HEK293 (cell line): Measurements from ENCODE around the gene SRPK3.

Source experiments
- CTCF ChIA-PET: fragments of 350-600 bp; formaldehyde crosslinking; extraction: SDS; loops from one replicate; lab custom pipeline; 2021; ENCODE audit warnings: antibody characterized with exemption; lab: Yijun Ruan, JAX
- POLR2A ChIA-PET: fragments of 300-600 bp; formaldehyde crosslinking; extraction: SDS; loops from one replicate; lab custom pipeline; 2020; ENCODE audit warnings: antibody characterized with exemption, inconsistent platforms; lab: Yijun Ruan, JAX
- H3K27ac ChIP-seq: fragments of 200-500 bp; sonication (Bioruptor generic); 2 replicates; pipeline ENCODE4 v1.5.1; 2014; ENCODE audit warnings: low read depth, low read length, control low read depth, inconsistent platforms; ENCODE audit errors: extremely low read depth
- H3K36me3 ChIP-seq, 2 experiments: fragments of 200-500 bp in 1 of 2; sonication (Bioruptor generic) in 1 of 2; 1 replicate in 1 of 2; 2 replicates in 1 of 2; pipeline ENCODE4 v1.5.1; 2014 to 2017; ENCODE audit warnings: inconsistent platforms in 2 of 2, low read length in 2 of 2; ENCODE audit not compliant: control insufficient read depth in 2 of 2, insufficient read depth in 1 of 2
- H3K4me1 ChIP-seq: fragments of 200-500 bp; sonication (Bioruptor generic); 2 replicates; pipeline ENCODE4 v1.5.1; 2014; ENCODE audit warnings: mild to moderate bottlenecking, low read length, inconsistent platforms; ENCODE audit not compliant: control insufficient read depth, insufficient read depth
- H3K4me3 ChIP-seq: 2 replicates; pipeline ENCODE4 v1.5.1; 2011; ENCODE audit warnings: low read depth, mild to moderate bottlenecking, control low read depth, low read length, moderate library complexity
- H3K9me3 ChIP-seq: fragments of 200-500 bp; sonication (Bioruptor generic); 2 replicates; pipeline ENCODE4 v1.5.1; 2014; ENCODE audit warnings: low read depth, low read length, inconsistent platforms; ENCODE audit not compliant: control insufficient read depth, insufficient read depth
- GLI4 ChIP-seq: fragments of 450-650 bp; formaldehyde crosslinking; IDR thresholded peaks from 2 replicates; pipeline ENCODE4 v1.5.1; 2016; ENCODE audit warnings: missing biosample characterization, missing genetic modification characterization
- KLF1 ChIP-seq: fragments of 450-650 bp; formaldehyde crosslinking; IDR thresholded peaks from 2 replicates; pipeline ENCODE4 v1.5.1; 2016; ENCODE audit warnings: missing biosample characterization, missing genetic modification characterization
- ZBTB20 ChIP-seq: fragments of 450-650 bp; formaldehyde crosslinking; IDR thresholded peaks from 2 replicates; pipeline ENCODE4 v1.5.1; 2016; ENCODE audit warnings: missing biosample characterization, missing genetic modification characterization
- ZBTB44 ChIP-seq: fragments of 450-650 bp; IDR thresholded peaks from 2 replicates; pipeline ENCODE4 v1.5.1; 2018; ENCODE audit warnings: missing biosample characterization, mild to moderate bottlenecking, missing genetic modification characterization
- ZNF184 ChIP-seq: fragments of 450-650 bp; IDR thresholded peaks from 2 replicates; pipeline ENCODE4 v1.5.1; 2018; ENCODE audit warnings: missing biosample characterization, mild to moderate bottlenecking, missing genetic modification characterization
- ZNF211 ChIP-seq: fragments of 450-650 bp; formaldehyde crosslinking; IDR thresholded peaks from 2 replicates; pipeline ENCODE4 v1.5.1; 2016; ENCODE audit warnings: low read depth, missing biosample characterization, missing genetic modification characterization
- ZNF223 ChIP-seq: fragments of 450-650 bp; formaldehyde crosslinking; IDR thresholded peaks from 2 replicates; pipeline ENCODE4 v1.5.1; 2016; ENCODE audit warnings: missing biosample characterization, missing genetic modification characterization
- ZNF274 ChIP-seq, 2 experiments: fragments of 200-500 bp in 1 of 2; fragments of 450-650 bp in 1 of 2; sonication (Bioruptor generic) in 1 of 2; formaldehyde crosslinking in 1 of 2; IDR thresholded peaks; 2 replicates each; pipeline versions ENCODE4 v1.5.1 to v1.6.1; 2014 to 2016; ENCODE audit warnings: borderline replicate concordance in 1 of 2, inconsistent platforms in 1 of 2, low read length in 1 of 2, missing biosample characterization in 1 of 2, missing genetic modification characterization in 1 of 2
- ZNF404 ChIP-seq: fragments of 450-650 bp; formaldehyde crosslinking; IDR thresholded peaks from 2 replicates; pipeline ENCODE4 v1.5.1; 2017; ENCODE audit warnings: missing biosample characterization, missing genetic modification characterization
- ZNF518A ChIP-seq: fragments of 450-650 bp; formaldehyde crosslinking; conservative IDR thresholded peaks from 2 replicates; pipeline ENCODE4 v1.5.1; 2016; ENCODE audit warnings: low read depth, missing biosample characterization, missing genetic modification characterization
- ZNF530 ChIP-seq: fragments of 450-650 bp; formaldehyde crosslinking; IDR thresholded peaks from 2 replicates; pipeline ENCODE4 v1.5.1; 2016; ENCODE audit warnings: low read depth, missing biosample characterization, missing genetic modification characterization
- ZNF555 ChIP-seq: fragments of 450-650 bp; formaldehyde crosslinking; conservative IDR thresholded peaks from 2 replicates; pipeline ENCODE4 v1.5.1; 2017; ENCODE audit warnings: missing biosample characterization, mild to moderate bottlenecking, missing genetic modification characterization, inconsistent platforms
- ZNF560 ChIP-seq: fragments of 450-650 bp; formaldehyde crosslinking; IDR thresholded peaks from 2 replicates; pipeline ENCODE4 v1.5.1; 2017; ENCODE audit warnings: missing biosample characterization, missing genetic modification characterization, borderline replicate concordance
- ZNF837 ChIP-seq: fragments of 450-650 bp; formaldehyde crosslinking; IDR thresholded peaks from 2 replicates; pipeline ENCODE4 v1.5.1; 2016; ENCODE audit warnings: missing biosample characterization, missing genetic modification characterization
- TF ChIP-seq, protein P1 (sequence below): fragments of 450-650 bp; formaldehyde crosslinking; IDR thresholded peaks from 2 replicates; pipeline ENCODE4 v1.5.1; 2016; ENCODE audit warnings: missing biosample characterization, missing genetic modification characterization

Gene SRPK3

DNA sequence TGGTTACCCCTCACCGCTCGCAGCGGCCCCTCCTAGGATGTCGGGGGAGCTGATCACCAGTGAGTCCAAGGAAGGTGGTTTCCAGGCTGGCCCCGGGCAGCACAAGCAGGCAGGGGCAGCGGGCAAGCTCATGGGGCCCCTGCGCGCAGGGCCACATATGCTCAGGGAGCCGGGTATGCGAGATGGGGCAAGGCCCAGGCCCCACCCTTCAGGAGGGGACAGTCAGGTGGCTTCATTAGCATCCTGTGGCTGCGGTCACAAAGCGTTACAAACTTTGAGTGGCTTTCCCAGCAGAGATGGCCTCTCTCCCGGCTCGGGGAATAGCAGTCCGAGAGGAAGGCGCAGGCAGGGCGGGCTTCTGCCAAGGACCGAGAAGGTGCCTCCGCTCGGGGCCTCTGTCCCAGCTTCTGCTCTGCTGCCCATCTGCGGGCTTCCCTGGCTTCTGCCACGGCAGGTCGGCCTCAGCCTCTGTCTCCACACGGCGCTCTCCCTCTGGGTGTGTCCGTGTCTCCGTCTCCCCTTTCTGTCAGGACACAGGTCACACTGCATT is 42.7 kb upstream of the SRPK3 start:
- Histone ChIP-seq H3K36me3 (peaks cover 0 to 25% of the 10 kb centered on the region in 2 experiments; a peak in 1 of 3 replicates), H3K27ac (no peak overlapping the region), H3K9me3 (no peaks in the 10 kb centered on the region), H3K4me1 (no peaks in the 10 kb centered on the region), H3K4me3 (no peak overlapping the region)
- TF ChIP-seq ZNF530 (tag by site-specific recombination): no peak
- no peak for TF ChIP-seq ZNF560 (tag by site-specific recombination)
- no peak for TF ChIP-seq ZNF223 (tag by site-specific recombination)
- TF ChIP-seq, protein P1, sequence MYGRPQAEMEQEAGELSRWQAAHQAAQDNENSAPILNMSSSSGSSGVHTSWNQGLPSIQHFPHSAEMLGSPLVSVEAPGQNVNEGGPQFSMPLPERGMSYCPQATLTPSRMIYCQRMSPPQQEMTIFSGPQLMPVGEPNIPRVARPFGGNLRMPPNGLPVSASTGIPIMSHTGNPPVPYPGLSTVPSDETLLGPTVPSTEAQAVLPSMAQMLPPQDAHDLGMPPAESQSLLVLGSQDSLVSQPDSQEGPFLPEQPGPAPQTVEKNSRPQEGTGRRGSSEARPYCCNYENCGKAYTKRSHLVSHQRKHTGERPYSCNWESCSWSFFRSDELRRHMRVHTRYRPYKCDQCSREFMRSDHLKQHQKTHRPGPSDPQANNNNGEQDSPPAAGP (tag by site-specific recombination): no peak
- ChIA-PET CTCF (interaction anchor here (0.6 kb wide), 1 partner anchor 232 kb away, joined by 3 read pairs; no protein-coding TSS in a partner anchor), POLR2A (no interaction called here)

DNA sequence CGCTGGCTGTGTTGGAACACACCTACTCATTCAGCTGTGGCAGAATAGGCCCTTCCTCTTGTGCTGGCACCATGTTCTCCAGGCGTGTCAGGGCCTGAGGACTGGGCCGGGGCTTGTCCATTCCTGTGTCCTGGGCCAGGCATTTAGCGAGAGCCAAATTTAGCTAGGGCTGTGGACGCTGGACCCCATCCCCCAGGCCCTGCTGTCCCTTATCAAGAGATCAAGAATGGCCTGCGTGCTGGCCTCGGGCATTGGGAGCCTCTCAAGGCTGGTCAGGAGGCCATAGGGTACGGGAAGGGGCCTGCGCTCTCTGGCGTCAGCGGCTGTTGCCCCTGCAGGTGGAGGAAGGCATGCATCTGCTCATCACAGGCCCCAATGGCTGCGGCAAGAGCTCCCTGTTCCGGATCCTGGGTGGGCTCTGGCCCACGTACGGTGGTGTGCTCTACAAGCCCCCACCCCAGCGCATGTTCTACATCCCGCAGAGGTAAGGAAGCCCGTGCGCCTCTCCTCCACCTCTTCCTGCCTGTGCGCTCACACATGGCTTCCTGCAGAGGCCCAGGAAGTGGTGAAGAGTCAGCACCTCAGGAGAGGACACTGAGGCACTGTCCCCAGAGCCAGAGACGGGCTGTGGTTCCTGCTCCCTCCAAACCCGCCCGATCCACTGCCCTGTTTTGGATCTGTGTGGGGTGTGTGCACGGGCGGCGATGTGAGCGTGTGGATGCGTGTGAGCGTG is 40.9 kb upstream of the SRPK3 start:
- Histone ChIP-seq H3K36me3 (peaks cover 0 to 25% of the 10 kb centered on the region in 2 experiments; a peak in 1 of 3 replicates), H3K27ac (no peak overlapping the region), H3K4me1 (no peaks in the 10 kb centered on the region), H3K9me3 (no peaks in the 10 kb centered on the region), H3K4me3 (no peak overlapping the region)
- ChIA-PET POLR2A (no interaction called here), CTCF (interaction anchor here (0.7 kb wide), 1 partner anchor 32 kb away, joined by 3 read pairs; no protein-coding TSS in a partner anchor)
- no peak for TF ChIP-seq ZNF211 (tag by site-specific recombination)
- no peak for TF ChIP-seq GLI4
- TF ChIP-seq ZBTB44 (tag by site-specific recombination): no peak
- TF ChIP-seq ZNF837 (tag by site-specific recombination): no peak
- no peak for TF ChIP-seq ZNF555 (tag by site-specific recombination)
- no peak for TF ChIP-seq ZBTB20 (tag by site-specific recombination)
- no peak for TF ChIP-seq ZNF404 (tag by site-specific recombination)
- TF ChIP-seq ZNF274 (IDR thresholded peaks at IDR 0.05; ENCODE audit: low read length): no peak
- no peak for TF ChIP-seq ZNF274 (tag by site-specific recombination; IDR thresholded peaks at IDR 0.05; ENCODE audit: borderline replicate concordance)
- no peak for TF ChIP-seq ZNF184 (tag by site-specific recombination)

GRCh38 chrX:153740631-153741222 is 40.1 kb upstream of the SRPK3 start:
- CTCF ChIA-PET: interaction anchor here (0.7 kb wide), 1 partner anchor 33 kb away, joined by 3 read pairs; no protein-coding TSS in a partner anchor
- H3K4me1 ChIP-seq: no peaks in the 10 kb centered on the region
- H3K36me3 ChIP-seq: peaks cover 0 to 25% of the 10 kb centered on the region in 2 experiments; a peak in 1 of 3 replicates
- H3K4me3 ChIP-seq: no peak overlapping the region
- no peaks in the 10 kb centered on the region for H3K9me3 ChIP-seq
- no peak overlapping the region for H3K27ac ChIP-seq
- POLR2A ChIA-PET: no interaction called here
- TF ChIP-seq, protein P1 (tag by site-specific recombination): 0 out of 2 replicates have a peak, but pooled peaks have one; percentile 50
- peak; percentile 92 for TF ChIP-seq KLF1 (tag by site-specific recombination)
- TF ChIP-seq ZNF518A (tag by site-specific recombination): no peak
